HepG2 (cell line): ENCODE data around the gene ADAMTS2. TPM values are rescaled to one million over a fixed set of nuclear protein-coding genes. Genes with fewer than 3 reads are reported as not detected.

Experiments used
- ATAC-seq: fragments of 200-7000 bp; cut with Tn5 transposase; 3 replicates; pipeline ENCODE4 v1.9.1; 2020; ENCODE audit warnings: mild to moderate bottlenecking, moderate library complexity
- BruUV-seq: library from RNA; stranded (reverse); fragments of 400-500 nt; replicated peaks from 2 replicates; lab custom pipeline; 2021; lab: Mats Ljungman, UMichigan
- CTCF ChIA-PET: fragments of 300-600 bp; formaldehyde crosslinking; extraction: SDS; loops from one replicate; lab custom pipeline; 2021; ENCODE audit warnings: low total read pairs, inconsistent platforms, low intra/inter-chr PET ratio; lab: Yijun Ruan, JAX
- POLR2A ChIA-PET: fragments of 350-600 bp; sonication (Branson Sonifier 250); formaldehyde crosslinking; loops from one replicate; lab custom pipeline; 2020; ENCODE audit warnings: antibody characterized with exemption, inconsistent platforms; lab: Yijun Ruan, JAX
- DNase-seq: peaks from one replicate; pipeline ENCODE4 v3.0.0-alpha.2; 2015; ENCODE audit warnings: low spot score
- FAIRE-seq: peaks from 3 replicates; lab custom pipeline; 2011; peaks lifted over from hg19 to GRCh38; lab: Jason Lieb, UNC
- H2AFZ ChIP-seq: one replicate; pipeline ENCODE4 v1.6.1; 2011; ENCODE audit warnings: low read length, inconsistent platforms
- H3K27ac ChIP-seq: fragments of 300-600 bp; 3 replicates; pipeline ENCODE4 v1.8.0; 2011; ENCODE audit warnings: mixed run types, mild to moderate bottlenecking, mixed read lengths, low read length, inconsistent platforms; ENCODE audit not compliant: insufficient read depth; ENCODE audit errors: extremely low read length
- H3K27me3 ChIP-seq, 2 experiments: fragments of 200-600 bp in 1 of 2; 2 replicates in 1 of 2; 3 replicates in 1 of 2; pipeline versions ENCODE4 v1.6.0 to v1.8.0; 2011; ENCODE audit warnings: low read length in 2 of 2, mild to moderate bottlenecking in 2 of 2, moderate library complexity in 2 of 2, inconsistent platforms in 1 of 2; ENCODE audit not compliant: insufficient read depth in 2 of 2, control insufficient read depth in 1 of 2
- H3K36me3 ChIP-seq, 2 experiments: fragments of 200-600 bp in 1 of 2; replicated peaks in 1 of 2; 2 replicates in 1 of 2; 3 replicates in 1 of 2; pipeline versions ENCODE4 v1.5.1 to v1.8.0; 2011; ENCODE audit warnings: low read length in 2 of 2, inconsistent platforms in 1 of 2; ENCODE audit not compliant: insufficient read depth in 2 of 2, control insufficient read depth in 1 of 2
- H3K4me1 ChIP-seq: 2 replicates; pipeline ENCODE4 v1.5.1; 2012; ENCODE audit warnings: low read length, inconsistent platforms; ENCODE audit not compliant: insufficient read depth
- H3K4me2 ChIP-seq: 2 replicates; pipeline ENCODE4 v1.6.0; 2011; ENCODE audit warnings: low read depth, low read length, inconsistent platforms
- H3K4me3 ChIP-seq, 3 experiments: fragments of 200-600 bp in 1 of 3; sonication (generic), shearing (Covaris generic) in 1 of 3; replicated peaks in 1 of 3; 2 replicates each; pipeline ENCODE4 v1.5.1; 2011 to 2016; ENCODE audit warnings: low read length in 3 of 3, inconsistent platforms in 2 of 3, low read depth in 2 of 3, mild to moderate bottlenecking in 2 of 3, control low read depth in 1 of 3, mixed read lengths in 1 of 3; ENCODE audit not compliant: insufficient read depth in 1 of 3
- H3K79me2 ChIP-seq: one replicate; pipeline ENCODE4 v1.6.1; 2011; ENCODE audit warnings: low read length, inconsistent platforms; ENCODE audit not compliant: insufficient read depth
- H3K9ac ChIP-seq: 2 replicates; pipeline ENCODE4 v1.6.0; 2011; ENCODE audit warnings: mild to moderate bottlenecking, low read depth, low read length, inconsistent platforms; ENCODE audit not compliant: insufficient read depth
- H3K9me3 ChIP-seq: 2 replicates; pipeline ENCODE4 v1.5.1; 2012; ENCODE audit warnings: mild to moderate bottlenecking, low read length
- H4K20me1 ChIP-seq: 2 replicates; pipeline ENCODE4 v1.6.0; 2011; ENCODE audit warnings: inconsistent platforms, mild to moderate bottlenecking, low read length, moderate library complexity; ENCODE audit not compliant: insufficient read depth
- ARNT ChIP-seq: fragments of 450-650 bp; IDR thresholded peaks from 2 replicates; pipeline ENCODE4 v1.6.1; 2017
- HHEX ChIP-seq: IDR thresholded peaks from 2 replicates; pipeline ENCODE4 v1.6.1; 2016; ENCODE audit warnings: control low read depth
- HNF1B ChIP-seq: sonication (generic); formaldehyde crosslinking; IDR thresholded peaks from 2 replicates; pipeline ENCODE4 v1.5.1; 2020; ENCODE audit warnings: mild to moderate bottlenecking, moderate library complexity, missing genetic modification reagents
- SIN3A ChIP-seq: IDR thresholded peaks from 2 replicates; pipeline ENCODE4 v1.6.1; 2011; ENCODE audit warnings: low read depth, mild to moderate bottlenecking, control low read depth, low read length, borderline replicate concordance
- SOX5 ChIP-seq: IDR thresholded peaks from 2 replicates; pipeline ENCODE4 v1.6.1; 2016; ENCODE audit warnings: borderline replicate concordance
- ZNF430 ChIP-seq: sonication (generic); formaldehyde crosslinking; IDR thresholded peaks from 2 replicates; pipeline ENCODE4 v1.9.0; 2021; ENCODE audit warnings: mild to moderate bottlenecking, missing genetic modification reagents
- WGBS: methylation state at CpG from one replicate; pipeline ENCODE4 v1.1.6; 2017; ENCODE audit warnings: low lambda C conversion rate; 5-methylcytosine and 5-hydroxymethylcytosine counted together
- in situ Hi-C: cut with HindIII; loops from 2 replicates; pipeline ENCODE4 v1.10.0; 2017; ENCODE audit warnings: low pct_unique_long_range_greater_than_20kb; ENCODE audit not compliant: extremely low pct_ligation_motif_present
- intact Hi-C: fragments of 100-400 bp; cut with micrococcal nuclease; formaldehyde crosslinking; loops from one replicate; pipeline ENCODE4 v1.10.0; 2022; ENCODE audit not compliant: unreplicated experiment
- polyA plus RNA-seq, 8 experiments: library from polyadenylated mRNA; depleted of rRNA in 3 of 8; stranded (reverse) in 7 of 8; unstranded in 1 of 8; fragments of >200 nt; fragmentation: Illumina TruSeq in 4 of 8; extraction: Trizol in 4 of 8; gene quantifications; 2 replicates each; pipeline versions ENCODE4 v1.2.1 to v1.2.3, GENCODE V29; 2011 to 2016; ENCODE audit warnings: low read depth in 4 of 8, missing spikeins in 1 of 8, mixed read lengths in 1 of 8; ENCODE audit not compliant: insufficient read depth in 1 of 8
- total RNA-seq, 5 experiments: library from RNA; depleted of rRNA; stranded (reverse); fragments of >200 nt; fragmentation: Illumina TruSeq; extraction: Trizol; gene quantifications; 2 replicates each; pipeline ENCODE4 v1.2.3, GENCODE V29; 2016; ENCODE audit warnings: low read depth in 1 of 5

Gene ADAMTS2
- total and polyA plus RNA-seq, 2 of the 13 experiments (the other 11 are each of a cell fraction or from before 2014, with no cell fraction given), result 0.24 to 3.5 TPM

DNA sequence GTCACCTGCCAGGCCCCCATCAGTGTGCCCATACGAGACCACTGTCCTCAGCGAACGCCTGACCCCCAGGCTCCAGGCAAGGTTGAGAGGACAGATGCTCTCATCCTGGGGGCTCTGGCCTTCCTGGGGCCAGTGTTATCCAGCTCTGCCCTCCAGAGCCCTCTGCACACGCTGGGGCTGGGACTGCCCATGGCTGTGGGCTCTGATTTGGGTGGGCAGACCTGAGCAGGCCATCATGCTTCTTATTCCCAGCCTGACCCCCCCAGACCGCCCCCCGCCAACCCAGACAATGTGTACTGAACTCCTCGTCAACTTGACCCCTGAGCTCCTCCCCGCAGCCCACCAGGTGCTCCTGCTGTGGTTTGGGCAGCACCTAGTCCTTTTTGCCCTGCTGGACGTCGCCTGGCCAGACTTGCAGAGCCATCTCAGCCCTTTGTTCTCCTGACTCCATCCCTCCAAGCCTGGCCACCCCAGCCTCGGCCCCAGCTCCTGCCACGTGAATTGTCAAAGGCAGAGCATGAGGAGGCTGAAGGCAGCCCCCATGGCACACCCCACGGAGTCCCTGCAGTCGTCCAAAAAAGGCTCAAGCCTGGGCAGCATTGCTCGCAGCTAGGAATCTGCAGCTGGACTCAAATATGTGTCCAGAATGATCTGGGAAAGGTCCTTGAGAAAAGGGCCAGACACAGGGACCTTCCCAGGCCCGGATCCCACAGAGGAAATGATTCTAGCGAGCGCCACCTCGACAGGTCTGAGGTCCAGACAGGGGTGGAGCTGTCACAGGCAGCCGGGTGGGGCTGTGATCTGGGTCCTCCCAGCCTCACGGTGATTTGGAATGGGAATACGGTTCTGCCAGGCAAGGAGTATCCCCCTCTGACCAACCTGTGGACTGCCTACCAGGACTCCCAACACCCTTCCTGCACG lies 87.0 kb downstream of the ADAMTS2 start (continued):
- no peak for TF ChIP-seq SIN3A
- no peak for TF ChIP-seq ARNT
- no peak for TF ChIP-seq HNF1B (CRISPR knock-in tag)

GRCh38 chr5:179257176-179257682 lies 88.0 kb downstream of the ADAMTS2 start:
- Histone ChIP-seq H3K4me1 (peaks cover 16% of the 10 kb centered on the region), H3K27me3 (peaks cover 0 to 3% of the 10 kb centered on the region in 2 experiments; a peak in 1 of 5 replicates), H3K79me2 (no peaks in the 10 kb centered on the region), H3K36me3 (no peaks in the 10 kb centered on the region), H3K9ac (no peak overlapping the region), H3K4me2 (no peak overlapping the region), H4K20me1 (no peaks in the 10 kb centered on the region), H3K9me3 (no peaks in the 10 kb centered on the region), H3K27ac (no peak overlapping the region), H2AFZ (no peak overlapping the region), H3K4me3 (no peak overlapping the region)
- DNase-seq (no peak), ATAC-seq (no peak), FAIRE-seq (no peak)
- POLR2A ChIA-PET, result no interaction called here
- intact Hi-C loops (no loop called here), in situ Hi-C loops (no loop called here)
- BruUV-seq, result no TSS peak
- CTCF ChIA-PET, result no interaction called here
- WGBS, result 79% methylated on average over 8 of the region's 29 CpGs
- TF ChIP-seq HHEX (CRISPR knock-in tag) (no peak), ZNF430 (CRISPR knock-in tag) (no peak), SOX5 (CRISPR knock-in tag) (no peak)
